HEK293 (cell line): Measurements from ENCODE around the gene GPBP1.
"Not testable (repeated sequence)": the region's sequence is repeated elsewhere in the genome, so short reads cannot be mapped to it uniquely, and the experiment has no call there.

Experiments used
- CTCF ChIA-PET: fragments of 350-600 bp; formaldehyde crosslinking; extraction: SDS; loops from one replicate; lab custom pipeline; 2021; ENCODE audit warnings: antibody characterized with exemption; lab: Yijun Ruan, JAX
- POLR2A ChIA-PET: fragments of 300-600 bp; formaldehyde crosslinking; extraction: SDS; loops from one replicate; lab custom pipeline; 2020; ENCODE audit warnings: antibody characterized with exemption, inconsistent platforms; lab: Yijun Ruan, JAX
- H3K27ac ChIP-seq: fragments of 200-500 bp; sonication (Bioruptor generic); 2 replicates; pipeline ENCODE4 v1.5.1; 2014; ENCODE audit warnings: low read depth, low read length, control low read depth, inconsistent platforms; ENCODE audit errors: extremely low read depth
- H3K36me3 ChIP-seq, 2 experiments: fragments of 200-500 bp in 1 of 2; sonication (Bioruptor generic) in 1 of 2; 1 replicate in 1 of 2; 2 replicates in 1 of 2; pipeline ENCODE4 v1.5.1; 2014 to 2017; ENCODE audit warnings: inconsistent platforms in 2 of 2, low read length in 2 of 2; ENCODE audit not compliant: control insufficient read depth in 2 of 2, insufficient read depth in 1 of 2
- H3K4me1 ChIP-seq: fragments of 200-500 bp; sonication (Bioruptor generic); 2 replicates; pipeline ENCODE4 v1.5.1; 2014; ENCODE audit warnings: mild to moderate bottlenecking, low read length, inconsistent platforms; ENCODE audit not compliant: control insufficient read depth, insufficient read depth
- H3K4me3 ChIP-seq: 2 replicates; pipeline ENCODE4 v1.5.1; 2011; ENCODE audit warnings: low read depth, mild to moderate bottlenecking, control low read depth, low read length, moderate library complexity
- H3K9me3 ChIP-seq: fragments of 200-500 bp; sonication (Bioruptor generic); 2 replicates; pipeline ENCODE4 v1.5.1; 2014; ENCODE audit warnings: low read depth, low read length, inconsistent platforms; ENCODE audit not compliant: control insufficient read depth, insufficient read depth
- AEBP2 ChIP-seq: fragments of 450-650 bp; formaldehyde crosslinking; IDR thresholded peaks from 2 replicates; pipeline ENCODE4 v1.5.1; 2016; ENCODE audit warnings: missing biosample characterization, missing genetic modification characterization, borderline replicate concordance
- ELK4 ChIP-seq: IDR thresholded peaks from 2 replicates; pipeline ENCODE4 v1.6.1; 2011; ENCODE audit warnings: mild to moderate bottlenecking, low read depth, low read length, borderline replicate concordance
- KLF8 ChIP-seq: fragments of 450-650 bp; formaldehyde crosslinking; IDR thresholded peaks from 2 replicates; pipeline ENCODE4 v1.5.1; 2016; ENCODE audit warnings: missing biosample characterization, missing genetic modification characterization
- MZF1 ChIP-seq: fragments of 450-650 bp; formaldehyde crosslinking; IDR thresholded peaks from 2 replicates; pipeline ENCODE4 v1.5.1; 2017; ENCODE audit warnings: missing biosample characterization, missing genetic modification characterization, borderline replicate concordance
- PATZ1 ChIP-seq: fragments of 450-650 bp; formaldehyde crosslinking; IDR thresholded peaks from 2 replicates; pipeline ENCODE4 v1.5.1; 2016; ENCODE audit warnings: missing biosample characterization, missing genetic modification characterization
- SALL2 ChIP-seq: fragments of 450-650 bp; formaldehyde crosslinking; IDR thresholded peaks from 2 replicates; pipeline ENCODE4 v1.5.0; 2017; ENCODE audit warnings: missing biosample characterization, mild to moderate bottlenecking, missing genetic modification characterization, borderline replicate concordance
- SP2 ChIP-seq: fragments of 450-650 bp; formaldehyde crosslinking; IDR thresholded peaks from 2 replicates; pipeline ENCODE4 v1.5.1; 2016; ENCODE audit warnings: missing biosample characterization, missing genetic modification characterization
- SP3 ChIP-seq: fragments of 450-650 bp; formaldehyde crosslinking; IDR thresholded peaks from 2 replicates; pipeline ENCODE4 v1.5.1; 2016; ENCODE audit warnings: missing biosample characterization, missing genetic modification characterization
- YY1 ChIP-seq: fragments of 450-650 bp; formaldehyde crosslinking; IDR thresholded peaks from 2 replicates; pipeline ENCODE4 v1.5.1; 2018; ENCODE audit warnings: missing biosample characterization, missing genetic modification characterization
- ZBTB20 ChIP-seq: fragments of 450-650 bp; formaldehyde crosslinking; IDR thresholded peaks from 2 replicates; pipeline ENCODE4 v1.5.1; 2016; ENCODE audit warnings: missing biosample characterization, missing genetic modification characterization
- ZBTB48 ChIP-seq: fragments of 450-650 bp; formaldehyde crosslinking; IDR thresholded peaks from 2 replicates; pipeline ENCODE4 v1.5.1; 2016; ENCODE audit warnings: missing biosample characterization, missing genetic modification characterization
- ZFP69B ChIP-seq: fragments of 450-650 bp; formaldehyde crosslinking; IDR thresholded peaks from 2 replicates; pipeline ENCODE4 v1.5.1; 2016; ENCODE audit warnings: missing biosample characterization, missing genetic modification characterization
- ZNF133 ChIP-seq: fragments of 450-650 bp; formaldehyde crosslinking; IDR thresholded peaks from 2 replicates; pipeline ENCODE4 v1.5.1; 2016; ENCODE audit warnings: missing biosample characterization, missing genetic modification characterization
- ZNF223 ChIP-seq: fragments of 450-650 bp; formaldehyde crosslinking; IDR thresholded peaks from 2 replicates; pipeline ENCODE4 v1.5.1; 2016; ENCODE audit warnings: missing biosample characterization, missing genetic modification characterization
- ZNF292 ChIP-seq: fragments of 450-650 bp; formaldehyde crosslinking; IDR thresholded peaks from 2 replicates; pipeline ENCODE4 v1.5.1; 2016; ENCODE audit warnings: low read depth, missing biosample characterization, missing genetic modification characterization, borderline replicate concordance
- ZNF335 ChIP-seq: fragments of 450-650 bp; formaldehyde crosslinking; conservative IDR thresholded peaks from 2 replicates; pipeline ENCODE4 v1.5.1; 2016; ENCODE audit warnings: missing biosample characterization, missing genetic modification characterization
- ZNF366 ChIP-seq: fragments of 450-650 bp; formaldehyde crosslinking; conservative IDR thresholded peaks from 2 replicates; pipeline ENCODE4 v1.5.1; 2016; ENCODE audit warnings: missing biosample characterization, missing genetic modification characterization
- ZNF510 ChIP-seq: fragments of 450-650 bp; formaldehyde crosslinking; IDR thresholded peaks from 2 replicates; pipeline ENCODE4 v1.5.1; 2018; ENCODE audit warnings: mild to moderate bottlenecking, missing genetic modification characterization, missing biosample characterization; ENCODE audit not compliant: insufficient replicate concordance
- ZNF521 ChIP-seq: fragments of 450-650 bp; formaldehyde crosslinking; IDR thresholded peaks from 2 replicates; pipeline ENCODE4 v1.5.1; 2017; ENCODE audit warnings: missing biosample characterization, mild to moderate bottlenecking, missing genetic modification characterization
- ZNF544 ChIP-seq: fragments of 450-650 bp; formaldehyde crosslinking; IDR thresholded peaks from 2 replicates; pipeline ENCODE4 v1.5.0; 2017; ENCODE audit warnings: missing biosample characterization, missing genetic modification characterization
- ZNF596 ChIP-seq: fragments of 450-650 bp; IDR thresholded peaks from 2 replicates; pipeline ENCODE4 v1.5.0; 2018; ENCODE audit warnings: missing biosample characterization, mild to moderate bottlenecking, missing genetic modification characterization, moderate library complexity
- ZNF621 ChIP-seq: fragments of 450-650 bp; formaldehyde crosslinking; IDR thresholded peaks from 2 replicates; pipeline ENCODE4 v1.5.1; 2017; ENCODE audit warnings: missing biosample characterization, missing genetic modification characterization
- ZNF658 ChIP-seq: fragments of 450-650 bp; formaldehyde crosslinking; IDR thresholded peaks from 2 replicates; pipeline ENCODE4; 2016; ENCODE audit warnings: missing biosample characterization, missing genetic modification characterization
- ZSCAN23 ChIP-seq: fragments of 450-650 bp; formaldehyde crosslinking; IDR thresholded peaks from 2 replicates; pipeline ENCODE4 v1.5.1; 2016; ENCODE audit warnings: missing biosample characterization, missing genetic modification characterization

GPBP1 gene

DNA sequence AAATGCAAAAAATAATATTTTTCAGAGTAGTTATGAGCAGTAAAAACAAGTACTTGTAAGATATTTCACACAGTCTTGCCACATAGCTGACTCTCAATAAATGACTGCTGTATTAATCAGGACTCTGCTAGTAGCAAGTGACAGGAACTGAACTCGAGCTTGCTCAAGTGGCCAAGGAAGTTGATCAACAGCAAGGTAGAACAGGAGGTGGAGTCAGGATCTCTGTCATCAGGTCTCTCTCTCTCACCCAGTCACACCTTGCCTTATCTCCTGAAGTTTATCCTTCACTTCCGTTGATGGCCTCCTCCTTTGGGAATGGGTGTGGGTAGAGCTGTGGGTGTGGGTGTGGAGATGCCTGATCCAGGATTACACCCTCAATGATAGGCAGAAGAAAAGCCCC is 107.0 kb downstream of the GPBP1 start (continued):
- TF ChIP-seq PATZ1 (tag by site-specific recombination) = no peak

DNA sequence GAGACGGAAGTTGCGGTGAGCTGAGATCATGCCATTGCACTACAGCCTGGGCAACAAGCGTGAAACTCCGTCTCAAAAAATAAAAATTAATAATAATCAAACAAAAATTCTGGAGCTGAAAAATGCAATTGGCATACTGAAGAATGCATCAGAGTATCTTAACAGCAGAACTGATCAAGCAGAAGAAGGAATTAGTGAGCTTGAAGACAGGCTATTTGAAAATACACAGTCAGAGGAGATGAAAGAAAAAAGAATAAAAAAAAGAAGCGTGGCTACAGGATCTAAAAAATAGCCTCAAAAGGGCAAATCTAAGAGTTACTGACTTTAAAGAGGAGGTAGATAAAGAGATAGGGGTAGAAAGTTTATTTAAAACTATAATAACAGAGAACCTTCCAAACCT is 111.2 kb downstream of the GPBP1 start:
- H3K4me3 ChIP-seq, H3K27ac ChIP-seq, H3K9me3 ChIP-seq, H3K36me3 ChIP-seq, POLR2A ChIA-PET, H3K4me1 ChIP-seq, CTCF ChIA-PET: not testable (repeated sequence)

GRCh38 chr5:57291894-57292293 is 118.0 kb downstream of the GPBP1 start:
- H3K9me3 ChIP-seq = no peaks in the 10 kb centered on the region
- H3K4me3 ChIP-seq = no peak overlapping the region
- ChIA-PET POLR2A (no interaction called here), CTCF (no interaction called here)
- no peaks in the 10 kb centered on the region for H3K36me3 ChIP-seq
- no peaks in the 10 kb centered on the region for H3K4me1 ChIP-seq
- TF ChIP-seq ZBTB20 (tag by site-specific recombination) (no peak), ZNF521 (tag by site-specific recombination) (no peak), ZNF292 (tag by site-specific recombination) (no peak), ZNF621 (no peak), SP3 (tag by site-specific recombination) (no peak), SP2 (no peak), ZBTB48 (tag by site-specific recombination) (no peak), ZNF366 (no peak), ZNF658 (tag by site-specific recombination) (no peak), ELK4 (no peak), ZNF335 (tag by site-specific recombination) (no peak), ZNF133 (tag by site-specific recombination) (no peak), KLF8 (tag by site-specific recombination) (no peak), MZF1 (tag by site-specific recombination) (no peak), AEBP2 (tag by site-specific recombination) (no peak)
- H3K27ac ChIP-seq = no peak overlapping the region

- ChIA-PET POLR2A (no interaction called here), CTCF (no interaction called here)
- no peaks in the 10 kb centered on the region for H3K36me3 ChIP-seq
- H3K4me3 ChIP-seq = no peak overlapping the region
- no peak overlapping the region for H3K27ac ChIP-seq
- no peaks in the 10 kb centered on the region for H3K9me3 ChIP-seq
- no peaks in the 10 kb centered on the region for H3K4me1 ChIP-seq
- TF ChIP-seq YY1 (tag by site-specific recombination) = no peak
- TF ChIP-seq ZNF223 (tag by site-specific recombination) = no peak
- no peak for TF ChIP-seq ZNF544 (tag by site-specific recombination)
- TF ChIP-seq ZNF596 (tag by site-specific recombination) = no peak
- no peak for TF ChIP-seq ZSCAN23 (tag by site-specific recombination)
- no peak for TF ChIP-seq SALL2 (tag by site-specific recombination)
- no peak for TF ChIP-seq AEBP2 (tag by site-specific recombination)
- no peak for TF ChIP-seq ZNF510 (tag by site-specific recombination)
- TF ChIP-seq PATZ1 (tag by site-specific recombination) = no peak
- no peak for TF ChIP-seq ZFP69B
Observed at GRCh38 chr5:57292336-57292735, 118.5 kb downstream of the GPBP1 start.
